HFF-Myc (cell line): ENCODE data around the gene TPGS1.

ENCODE experiments used
- DNase-seq: peaks from one replicate; pipeline ENCODE4 v3.0.0-alpha.2; 2011; ENCODE audit warnings: low read depth; ENCODE audit errors: extremely low read depth
- H3K4me3 ChIP-seq: replicated peaks from 2 replicates; pipeline ENCODE4 v1.5.1; 2011; ENCODE audit warnings: low read depth, mild to moderate bottlenecking, control low read depth, low read length
- TF ChIP-seq, protein P1 (sequence below): IDR thresholded peaks from 2 replicates; pipeline ENCODE4 v1.5.1; 2012; ENCODE audit warnings: mild to moderate bottlenecking, low read depth, low read length, control low read depth; ENCODE audit errors: missing control alignments

Gene TPGS1

GRCh38 chr19:538641-539428 is 31.5 kb downstream of the TPGS1 start:
- H3K4me3 ChIP-seq: no peak overlapping the region
- TF ChIP-seq, protein P1, sequence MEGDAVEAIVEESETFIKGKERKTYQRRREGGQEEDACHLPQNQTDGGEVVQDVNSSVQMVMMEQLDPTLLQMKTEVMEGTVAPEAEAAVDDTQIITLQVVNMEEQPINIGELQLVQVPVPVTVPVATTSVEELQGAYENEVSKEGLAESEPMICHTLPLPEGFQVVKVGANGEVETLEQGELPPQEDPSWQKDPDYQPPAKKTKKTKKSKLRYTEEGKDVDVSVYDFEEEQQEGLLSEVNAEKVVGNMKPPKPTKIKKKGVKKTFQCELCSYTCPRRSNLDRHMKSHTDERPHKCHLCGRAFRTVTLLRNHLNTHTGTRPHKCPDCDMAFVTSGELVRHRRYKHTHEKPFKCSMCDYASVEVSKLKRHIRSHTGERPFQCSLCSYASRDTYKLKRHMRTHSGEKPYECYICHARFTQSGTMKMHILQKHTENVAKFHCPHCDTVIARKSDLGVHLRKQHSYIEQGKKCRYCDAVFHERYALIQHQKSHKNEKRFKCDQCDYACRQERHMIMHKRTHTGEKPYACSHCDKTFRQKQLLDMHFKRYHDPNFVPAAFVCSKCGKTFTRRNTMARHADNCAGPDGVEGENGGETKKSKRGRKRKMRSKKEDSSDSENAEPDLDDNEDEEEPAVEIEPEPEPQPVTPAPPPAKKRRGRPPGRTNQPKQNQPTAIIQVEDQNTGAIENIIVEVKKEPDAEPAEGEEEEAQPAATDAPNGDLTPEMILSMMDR: no peak
- DNase-seq: no peak

DNA sequence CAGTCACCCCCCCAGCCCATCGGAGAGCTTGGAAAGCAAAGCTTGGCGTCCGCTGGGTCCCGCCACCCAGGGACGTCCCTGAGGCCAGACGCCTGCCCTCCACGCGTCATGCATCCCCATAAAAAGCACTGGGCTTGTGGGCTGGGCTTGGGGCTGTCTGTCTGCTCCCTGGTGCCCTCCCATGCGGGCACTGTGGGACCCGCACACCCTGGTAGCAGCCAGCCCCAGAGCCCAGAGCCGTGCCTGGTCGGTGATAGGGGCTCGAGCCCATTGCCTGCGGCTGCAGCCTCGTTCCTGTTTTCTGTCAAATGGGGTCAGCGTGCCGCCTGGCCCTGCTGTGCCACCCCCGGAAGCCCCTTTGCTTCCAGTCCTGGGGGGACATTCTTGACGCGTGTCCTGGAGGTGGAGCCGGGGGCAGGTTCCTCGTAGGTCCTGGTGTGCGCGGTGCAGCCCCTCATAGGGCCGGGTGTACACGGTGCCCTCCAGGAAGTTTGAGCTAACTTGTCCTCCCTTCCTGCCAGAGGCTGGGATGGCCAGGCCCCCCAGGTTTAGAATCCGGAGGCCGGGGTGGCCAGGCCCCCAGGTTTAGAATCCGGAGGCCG is 32.2 kb downstream of the TPGS1 start:
- H3K4me3 ChIP-seq: no peak overlapping the region
- TF ChIP-seq, protein P1: no peak
- DNase-seq: no peak

- no peak overlapping the region for H3K4me3 ChIP-seq
- no peak for DNase-seq
- TF ChIP-seq, protein P1: no peak
These were observed 33.8 kb downstream of the TPGS1 start for GRCh38 chr19:540867-541637.

DNA sequence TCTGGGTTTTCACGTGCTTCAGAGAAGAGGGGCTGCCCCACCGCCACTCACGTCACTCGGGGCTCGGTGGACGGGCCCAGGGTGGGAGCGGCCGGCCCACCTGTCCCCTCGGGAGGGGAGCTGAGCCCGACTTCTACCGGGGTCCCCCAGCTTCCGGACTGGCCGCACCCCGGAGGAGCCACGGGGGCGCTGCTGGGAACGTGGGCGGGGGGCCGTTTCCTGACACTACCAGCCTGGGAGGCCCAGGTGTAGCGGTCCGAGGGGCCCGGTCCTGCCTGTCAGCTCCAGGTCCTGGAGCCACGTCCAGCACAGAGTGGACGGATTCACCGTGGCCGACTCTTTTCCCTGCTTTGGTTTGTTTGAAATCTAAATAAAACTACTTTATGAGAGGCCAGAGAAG is 34.4 kb downstream of the TPGS1 start:
- H3K4me3 ChIP-seq: no peak overlapping the region
- TF ChIP-seq, protein P1: no peak
- no peak for DNase-seq

GRCh38 chr19:542173-542866 is 35.0 kb downstream of the TPGS1 start:
- DNase-seq: no peak
- TF ChIP-seq, protein P1: no peak
- H3K4me3 ChIP-seq: no peak overlapping the region

DNA sequence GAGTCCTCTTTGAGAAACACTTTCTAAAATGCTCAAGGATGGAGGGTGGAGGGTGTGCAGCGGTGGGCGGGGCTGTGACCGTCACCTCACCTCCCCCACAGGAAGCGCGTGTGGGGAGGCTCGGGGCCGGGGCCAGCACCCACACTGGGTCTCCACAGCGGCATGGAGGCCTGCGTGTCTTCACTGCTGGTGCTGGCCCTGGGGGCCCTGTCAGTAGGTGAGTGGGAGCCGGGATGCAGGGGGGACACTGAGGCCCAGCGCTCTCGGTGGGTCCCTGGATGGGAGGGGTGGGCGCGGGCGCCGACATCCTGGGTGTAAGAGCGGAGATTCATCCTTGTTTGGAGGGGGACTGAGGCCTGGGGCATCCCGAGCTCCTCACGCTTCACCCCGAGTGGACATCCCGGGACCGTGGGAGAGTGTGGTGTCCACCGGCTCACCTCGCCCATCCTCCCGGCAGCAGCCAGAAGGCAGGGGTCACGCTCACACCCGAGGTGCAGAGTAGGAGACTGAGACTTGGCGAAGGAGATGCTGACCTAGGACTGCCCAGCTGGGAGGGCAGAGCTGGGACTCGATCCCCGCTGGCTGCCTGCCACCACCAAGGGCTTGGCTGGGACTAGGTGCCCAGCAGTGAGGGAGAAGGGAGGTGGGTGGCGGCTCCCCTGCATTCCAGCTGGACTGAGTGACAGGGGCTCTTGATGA is 36.8 kb downstream of the TPGS1 start, which contains the start of gene GZMM:
Gene GZMM, plus strand, starts transcription at position 144 of the 699 bp plus-strand sequence. Its CDS starts 19 bp downstream, at position 163.
- TF ChIP-seq, protein P1: no peak
- H3K4me3 ChIP-seq: no peak within 1 kb of the TSS
- no peak for DNase-seq
